Measurements from ENCODE around the gene PAQR8.

Gene PAQR8

GRCh38 chr6:52351879-52352238, 10.1 kb upstream of the PAQR8 start:
- no peak for DNase-seq

- no peak for DNase-seq
Measured at GRCh38 chr6:52352239-52353018, 9.5 kb upstream of the PAQR8 start.

- no peak for DNase-seq
Measured at GRCh38 chr6:52356017-52356416, 5.9 kb upstream of the PAQR8 start.

- DNase-seq: no peak
Measured at GRCh38 chr6:52359403-52359802, 2.5 kb upstream of the PAQR8 start.

GRCh38 chr6:52360028-52360427, 1.9 kb upstream of the PAQR8 start:
- no peak for DNase-seq

- no peak for DNase-seq
Measured at GRCh38 chr6:52360601-52361413, 1.1 kb upstream of the PAQR8 start.

GRCh38 chr6:52361414-52361944, 472 bp upstream of the PAQR8 start:
- peak; percentile 45 for DNase-seq

GRCh38 chr6:52362443-52363227, 684 bp downstream of the PAQR8 start:
- peak; percentile 65 for DNase-seq

GRCh38 chr6:52363228-52363867, 1.4 kb downstream of the PAQR8 start:
- no peak for DNase-seq

GRCh38 chr6:52364480-52365166, 2.7 kb downstream of the PAQR8 start:
- DNase-seq: no peak

GRCh38 chr6:52365317-52365716, 3.4 kb downstream of the PAQR8 start:
- no peak for DNase-seq

GRCh38 chr6:52365866-52366540, 4.1 kb downstream of the PAQR8 start:
- DNase-seq: no peak

- DNase-seq: no peak
Measured at GRCh38 chr6:52368002-52368401, 6.1 kb downstream of the PAQR8 start.

- DNase-seq: no peak
Measured at GRCh38 chr6:52369234-52369633, 7.3 kb downstream of the PAQR8 start.

GRCh38 chr6:52371656-52372191, 9.8 kb downstream of the PAQR8 start:
- no peak for DNase-seq

- DNase-seq: no peak
Measured at GRCh38 chr6:52373151-52373690, 11.3 kb downstream of the PAQR8 start.

GRCh38 chr6:52374247-52374646, 12.3 kb downstream of the PAQR8 start:
- DNase-seq: no peak

GRCh38 chr6:52375780-52376556, 14.0 kb downstream of the PAQR8 start:
- DNase-seq: no peak

- no peak for DNase-seq
Measured at GRCh38 chr6:52376763-52377162, 14.8 kb downstream of the PAQR8 start.

All from stimulated activated CD8-positive, alpha-beta memory T cell treated with anti-CD3 and anti-CD28 coated beads, Interleukin-4, amount 100 ng/mL, for 48 hours (primary cell).